Measurements from ENCODE around the gene SRRT. TPM values are rescaled to one million over a fixed set of nuclear protein-coding genes. Genes with fewer than 3 reads are reported as not detected.

SRRT gene
- total and polyA plus RNA-seq, 2 donors (not counting 3 experiments of a cell fraction or from before 2014, with no cell fraction given) = 58.6 to 199 TPM

DNA sequence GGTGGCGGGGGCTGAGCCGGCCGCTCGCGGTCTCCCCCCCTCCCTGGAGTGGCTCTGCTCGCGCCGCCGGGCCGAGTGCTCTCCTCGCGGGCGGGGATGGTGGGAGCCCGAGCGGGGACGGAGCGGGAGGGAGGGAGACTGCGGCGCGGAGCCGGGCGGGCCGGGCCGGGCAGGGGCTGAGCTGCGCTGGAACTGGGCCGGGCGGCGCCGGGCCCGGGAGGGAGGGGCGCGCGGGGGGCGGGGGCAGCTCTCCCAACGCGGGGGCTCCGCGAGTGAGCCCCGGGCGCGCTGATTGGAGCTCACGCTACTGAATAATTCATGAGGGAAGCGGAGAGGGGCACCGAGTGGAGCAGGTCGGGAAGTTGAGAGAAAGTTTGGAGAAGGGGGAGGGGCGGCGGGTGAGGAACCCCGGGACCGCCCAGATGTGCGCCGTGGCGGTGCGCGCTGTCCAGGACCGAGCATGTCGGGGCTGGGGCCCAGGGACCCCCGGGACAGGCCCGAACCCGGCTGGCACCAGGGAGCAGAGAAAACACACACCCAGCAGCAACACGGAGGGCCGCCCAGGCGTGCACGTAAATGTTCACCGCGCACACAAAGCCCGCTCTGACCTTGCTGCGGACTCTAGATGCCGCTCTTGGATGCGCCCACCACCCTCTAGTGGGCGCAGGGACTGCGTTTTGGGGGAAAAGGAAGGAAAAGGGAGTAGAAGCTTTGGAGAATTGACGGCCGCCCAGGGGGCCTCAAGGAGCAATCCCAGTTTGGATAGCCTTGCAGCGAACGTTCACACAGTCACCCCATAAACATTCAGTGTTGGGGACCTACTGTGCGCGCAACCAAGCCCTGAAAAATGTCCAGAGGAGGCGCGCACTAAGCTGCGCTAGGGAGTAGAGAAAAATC, 47.3 kb upstream of the SRRT start, which contains the start of gene EPHB4:
Gene EPHB4 (minus strand): TSS at position 194 of the 897 bp plus-strand sequence. CDS start 493 bp downstream, outside the sequence.
- Histone ChIP-seq H3K79me2 (ENCODE audit: control insufficient read depth, insufficient read depth, low read length) (peaks cover 46% of the 10 kb centered on the region), H4K20me1 (replicated peaks; ENCODE audit: control insufficient read depth, extremely low read depth, insufficient read depth, low read length) (no peaks in the 10 kb centered on the region), H3K4me1 (ENCODE audit: control insufficient read depth, extremely low read depth, insufficient read depth, low read length) (peaks cover 23% of the 10 kb centered on the region), H3K4me2 (ENCODE audit: insufficient read depth, low read length) (peak within 1 kb of the TSS; percentile 89), H3K9me3 (replicated peaks; ENCODE audit: control insufficient read depth, insufficient read depth, low read length) (no peaks in the 10 kb centered on the region), H3K27ac (ENCODE audit: insufficient read depth, low read depth, low read length) (peak within 1 kb of the TSS; percentile 94), H3K27me3 (ENCODE audit: control insufficient read depth in 2 of 2, insufficient read depth in 2 of 2, low read length in 2 of 2) (no peaks in the 10 kb centered on the region), H3K36me3 (ENCODE audit: control insufficient read depth in 2 of 2, extremely low read depth in 1 of 2, insufficient read depth in 2 of 2, low read length in 2 of 2) (peaks cover 9 to 15% of the 10 kb centered on the region in 2 experiments), H3K9me1 (replicated peaks; ENCODE audit: control insufficient read depth, extremely low read depth, insufficient read depth, low read length) (no peaks in the 10 kb centered on the region), H2AFZ (ENCODE audit: low read depth, low read length) (peak within 1 kb of the TSS; percentile 25), H3K9ac (replicated peaks; ENCODE audit: extremely low read depth, insufficient read depth, low read length) (peak within 1 kb of the TSS; percentile 76), H3K4me3 (replicated peaks in 1 of 3; ENCODE audit: insufficient read depth in 1 of 3, low read depth in 1 of 3, low read length in 3 of 3) (peak within 1 kb of the TSS; percentile 88 to 92 (median 90))
- TF ChIP-seq, protein P1, sequence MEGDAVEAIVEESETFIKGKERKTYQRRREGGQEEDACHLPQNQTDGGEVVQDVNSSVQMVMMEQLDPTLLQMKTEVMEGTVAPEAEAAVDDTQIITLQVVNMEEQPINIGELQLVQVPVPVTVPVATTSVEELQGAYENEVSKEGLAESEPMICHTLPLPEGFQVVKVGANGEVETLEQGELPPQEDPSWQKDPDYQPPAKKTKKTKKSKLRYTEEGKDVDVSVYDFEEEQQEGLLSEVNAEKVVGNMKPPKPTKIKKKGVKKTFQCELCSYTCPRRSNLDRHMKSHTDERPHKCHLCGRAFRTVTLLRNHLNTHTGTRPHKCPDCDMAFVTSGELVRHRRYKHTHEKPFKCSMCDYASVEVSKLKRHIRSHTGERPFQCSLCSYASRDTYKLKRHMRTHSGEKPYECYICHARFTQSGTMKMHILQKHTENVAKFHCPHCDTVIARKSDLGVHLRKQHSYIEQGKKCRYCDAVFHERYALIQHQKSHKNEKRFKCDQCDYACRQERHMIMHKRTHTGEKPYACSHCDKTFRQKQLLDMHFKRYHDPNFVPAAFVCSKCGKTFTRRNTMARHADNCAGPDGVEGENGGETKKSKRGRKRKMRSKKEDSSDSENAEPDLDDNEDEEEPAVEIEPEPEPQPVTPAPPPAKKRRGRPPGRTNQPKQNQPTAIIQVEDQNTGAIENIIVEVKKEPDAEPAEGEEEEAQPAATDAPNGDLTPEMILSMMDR (IDR thresholded peaks at IDR 0.05; ENCODE audit: extremely low read depth in 1 of 2, insufficient read depth in 1 of 2, low read depth in 1 of 2, low read length in 2 of 2) = peak; percentile 42 to 62
- TF ChIP-seq, protein P2, sequence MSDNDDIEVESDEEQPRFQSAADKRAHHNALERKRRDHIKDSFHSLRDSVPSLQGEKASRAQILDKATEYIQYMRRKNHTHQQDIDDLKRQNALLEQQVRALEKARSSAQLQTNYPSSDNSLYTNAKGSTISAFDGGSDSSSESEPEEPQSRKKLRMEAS (IDR thresholded peaks at IDR 0.05; ENCODE audit: insufficient read depth, insufficient read length) = no peak
- TF ChIP-seq POLR2AphosphoS5 (IDR thresholded peaks at IDR 0.05; ENCODE audit: insufficient read depth, low read depth, low read length) (peak; percentile 70), GATA2 (IDR thresholded peaks at IDR 0.05; ENCODE audit: insufficient read depth, insufficient read length, low read depth, low read length) (no peak), POLR2A (IDR thresholded peaks at IDR 0.05; ENCODE audit: low read depth, low read length) (peak; percentile 17), MYC (IDR thresholded peaks at IDR 0.05; ENCODE audit: low read depth, low read length) (no peak)
- no TSS peak for BruUV-seq (replicated peaks)
- POLR2A ChIA-PET = interaction anchor here (0.5 to 2.1 kb wide), 7 partner anchors 8 to 1536 kb away, joined by 3 to 10 read pairs (median 6); partner anchors contain the start of genes POP7, SLC12A9 and SRRT
- CTCF ChIA-PET = interaction anchor here (0.6 to 5.8 kb wide), 12 partner anchors 9 to 122 kb away, joined by 3 to 130 read pairs (median 6); partner anchors contain the start of genes POP7, SLC12A9 and UFSP1
- intact Hi-C loops (cut with micrococcal nuclease) (loop anchor here (1.0 to 2.0 kb wide), 4 partner anchors 9 to 123 kb away; partner anchors contain the start of gene UFSP1), dilution Hi-C loops (cut with MboI; ENCODE audit: extremely low pct_ligation_motif_present, low sequenced_read_pairs) (loop anchor here (25.0 kb wide), 1 partner anchor 115 kb away; the partner anchor contains the start of genes EPO and POP7)
- DNase-seq (ENCODE audit: low read depth, low spot score) = peak; percentile 88
- FAIRE-seq = peak; percentile 94
